ENCODE results near the gene NHLRC4. TPM values are rescaled to one million over a fixed set of nuclear protein-coding genes. Genes with fewer than 3 reads are reported as not detected.

Gene NHLRC4
- total and polyA plus RNA-seq, 9 of the 15 experiments (the other 6 are each of a cell fraction or from before 2014, with no cell fraction given), result 0.24 to 3.7 (median 1.3) TPM; not detected in 2

DNA sequence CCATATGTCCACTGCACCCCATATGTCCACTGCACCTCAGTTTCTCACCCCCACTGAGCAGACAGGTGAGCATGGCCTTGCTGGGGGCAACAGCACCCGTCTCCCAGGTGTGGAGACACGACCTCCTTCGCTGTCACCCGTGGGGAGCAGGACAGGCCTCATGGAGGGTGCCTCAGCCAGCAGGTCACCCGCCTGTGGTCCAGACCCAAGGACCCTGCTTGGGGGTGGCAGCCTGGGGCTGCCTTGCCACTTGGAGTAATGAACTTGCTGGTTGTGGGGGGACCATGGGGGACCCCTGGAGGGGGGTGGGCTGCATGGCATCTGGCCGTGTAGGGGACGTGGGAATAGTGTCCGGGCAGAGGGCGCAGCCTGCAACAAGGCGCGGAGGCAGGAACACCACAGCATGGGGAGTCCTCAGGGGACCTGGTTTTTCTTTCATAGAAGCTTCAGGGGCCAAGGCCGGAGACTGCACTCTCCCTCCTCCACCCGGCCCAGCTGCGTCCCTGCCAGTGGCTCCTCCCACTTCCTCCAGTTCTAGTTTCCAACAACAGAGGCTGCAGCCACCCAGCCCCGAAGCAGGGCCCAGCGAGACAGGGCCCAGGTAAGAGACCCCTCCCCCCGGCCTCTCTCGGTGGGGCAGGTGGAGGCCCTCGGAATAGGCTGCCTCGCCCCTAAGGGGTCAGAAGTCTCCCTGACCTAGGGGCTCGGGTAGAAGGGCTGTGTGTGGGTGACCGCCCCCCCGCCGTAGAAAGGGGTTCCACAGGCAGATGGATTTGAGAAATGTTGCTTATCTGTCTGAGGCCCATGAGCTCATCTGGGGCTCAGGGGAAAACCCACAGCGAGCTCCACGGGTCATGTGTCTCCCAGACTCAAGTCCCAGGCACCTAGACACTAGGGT is at the start of gene NHLRC4 (continued):
- TF ChIP-seq ARNT (IDR thresholded peaks at IDR 0.05) (peak in 1 of 2 experiments; percentile 71; a peak in 1 of 4 replicates), NR3C1 (CRISPR knock-in tag; IDR thresholded peaks at IDR 0.05) (no peak), CC2D1A (IDR thresholded peaks at IDR 0.05) (no peak), ZNF175 (CRISPR knock-in tag; IDR thresholded peaks at IDR 0.05; ENCODE audit: low read depth) (no peak), ZBTB1 (CRISPR knock-in tag; IDR thresholded peaks at IDR 0.05; ENCODE audit: borderline replicate concordance, low read depth) (no peak), ZNF280B (CRISPR knock-in tag; IDR thresholded peaks at IDR 0.05) (no peak), ZNF79 (CRISPR knock-in tag; IDR thresholded peaks at IDR 0.05; ENCODE audit: low read depth) (no peak), TEAD4 (IDR thresholded peaks at IDR 0.05; ENCODE audit: low read length) (peak; percentile 44; the same call in 1 of the 2 replicates), TEAD4 (CRISPR knock-in tag; IDR thresholded peaks at IDR 0.05; ENCODE audit: borderline replicate concordance) (no peak), ESRRA (IDR thresholded peaks at IDR 0.05; ENCODE audit: borderline replicate concordance, low read depth) (peak; percentile 42; the same call in 1 of the 2 replicates), ZFP30 (CRISPR knock-in tag; IDR thresholded peaks at IDR 0.05; ENCODE audit: borderline replicate concordance) (no peak), ZNF24 (IDR thresholded peaks at IDR 0.05) (no peak), SIRT6 (IDR thresholded peaks at IDR 0.05; ENCODE audit: low read depth, low read length) (no peak), STAT5B (CRISPR knock-in tag; IDR thresholded peaks at IDR 0.05) (no peak)
- TF ChIP-seq, protein P1, sequence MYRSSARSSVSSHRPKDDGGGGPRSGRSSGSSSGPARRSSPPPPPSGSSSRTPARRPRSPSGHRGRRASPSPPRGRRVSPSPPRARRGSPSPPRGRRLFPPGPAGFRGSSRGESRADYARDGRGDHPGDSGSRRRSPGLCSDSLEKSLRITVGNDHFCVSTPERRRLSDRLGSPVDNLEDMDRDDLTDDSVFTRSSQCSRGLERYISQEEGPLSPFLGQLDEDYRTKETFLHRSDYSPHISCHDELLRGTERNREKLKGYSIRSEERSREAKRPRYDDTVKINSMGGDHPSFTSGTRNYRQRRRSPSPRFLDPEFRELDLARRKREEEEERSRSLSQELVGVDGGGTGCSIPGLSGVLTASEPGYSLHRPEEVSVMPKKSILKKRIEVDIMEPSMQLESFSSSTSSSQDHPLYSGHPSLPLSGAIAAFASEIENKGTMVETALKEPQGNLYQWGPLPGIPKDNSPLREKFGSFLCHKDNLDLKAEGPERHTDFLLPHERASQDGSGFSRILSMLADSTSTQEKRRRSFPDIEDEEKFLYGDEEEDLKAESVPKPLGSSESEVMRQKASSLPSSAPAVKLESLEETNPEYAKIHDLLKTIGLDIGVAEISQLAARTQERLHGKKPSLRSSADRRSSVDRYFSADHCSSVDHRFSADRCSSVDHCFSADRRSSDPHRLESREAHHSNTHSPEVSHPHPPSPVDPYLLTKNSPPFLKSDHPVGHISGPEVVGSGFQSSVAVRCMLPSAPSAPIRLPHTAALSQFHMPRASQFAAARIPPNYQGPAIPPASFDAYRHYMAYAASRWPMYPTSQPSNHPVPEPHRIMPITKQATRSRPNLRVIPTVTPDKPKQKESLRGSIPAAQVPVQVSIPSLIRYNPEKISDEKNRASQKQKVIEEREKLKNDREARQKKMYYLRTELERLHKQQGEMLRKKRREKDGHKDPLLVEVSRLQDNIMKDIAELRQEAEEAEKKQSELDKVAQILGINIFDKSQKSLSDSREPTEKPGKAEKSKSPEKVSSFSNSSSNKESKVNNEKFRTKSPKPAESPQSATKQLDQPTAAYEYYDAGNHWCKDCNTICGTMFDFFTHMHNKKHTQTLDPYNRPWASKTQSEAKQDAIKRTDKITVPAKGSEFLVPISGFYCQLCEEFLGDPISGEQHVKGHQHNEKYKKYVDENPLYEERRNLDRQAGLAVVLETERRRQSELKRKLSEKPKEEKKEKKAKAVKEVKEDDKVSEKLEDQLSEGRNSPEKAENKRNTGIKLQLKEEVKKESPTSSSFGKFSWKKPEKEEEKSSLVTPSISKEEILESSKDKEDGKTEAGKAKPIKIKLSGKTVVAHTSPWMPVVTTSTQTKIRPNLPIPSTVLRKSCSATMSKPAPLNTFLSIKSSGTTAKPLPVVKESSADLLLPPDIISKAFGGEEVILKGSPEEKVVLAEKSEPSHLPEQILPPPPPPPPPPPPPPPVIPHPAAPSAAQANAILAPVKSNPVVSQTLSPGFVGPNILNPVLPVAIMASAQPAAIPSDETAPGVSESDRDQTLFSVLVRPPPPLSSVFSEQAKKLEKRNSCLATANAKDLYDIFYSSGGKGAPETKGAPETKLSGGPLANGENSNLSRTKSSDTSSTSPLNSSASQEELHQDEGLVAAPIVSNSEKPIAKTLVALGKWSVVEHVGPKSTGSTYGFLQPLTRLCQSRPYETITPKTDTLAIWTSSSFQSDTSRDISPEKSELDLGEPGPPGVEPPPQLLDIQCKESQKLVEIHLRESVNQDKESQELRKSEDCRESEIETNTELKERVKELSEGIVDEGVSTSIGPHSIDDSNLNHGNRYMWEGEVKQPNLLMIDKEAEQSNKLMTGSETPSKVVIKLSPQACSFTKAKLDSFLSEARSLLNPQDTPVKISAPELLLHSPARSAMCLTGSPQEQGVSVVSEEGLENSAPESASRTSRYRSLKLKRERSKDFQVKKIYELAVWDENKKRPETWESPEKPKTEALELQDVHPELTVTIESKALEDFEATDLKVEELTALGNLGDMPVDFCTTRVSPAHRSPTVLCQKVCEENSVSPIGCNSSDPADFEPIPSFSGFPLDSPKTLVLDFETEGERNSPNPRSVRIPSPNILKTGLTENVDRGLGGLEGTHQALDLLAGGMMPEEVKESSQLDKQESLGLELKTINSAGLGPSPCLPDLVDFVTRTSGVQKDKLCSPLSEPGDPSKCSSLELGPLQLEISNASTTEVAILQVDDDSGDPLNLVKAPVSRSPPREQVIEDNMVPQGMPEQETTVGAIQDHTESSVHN (IDR thresholded peaks at IDR 0.05; ENCODE audit: borderline replicate concordance in 1 of 2, low read depth in 1 of 2), result peak in 1 of 2 experiments; percentile 61; a peak in 1 of 4 replicates
- TF ChIP-seq, protein P2, sequence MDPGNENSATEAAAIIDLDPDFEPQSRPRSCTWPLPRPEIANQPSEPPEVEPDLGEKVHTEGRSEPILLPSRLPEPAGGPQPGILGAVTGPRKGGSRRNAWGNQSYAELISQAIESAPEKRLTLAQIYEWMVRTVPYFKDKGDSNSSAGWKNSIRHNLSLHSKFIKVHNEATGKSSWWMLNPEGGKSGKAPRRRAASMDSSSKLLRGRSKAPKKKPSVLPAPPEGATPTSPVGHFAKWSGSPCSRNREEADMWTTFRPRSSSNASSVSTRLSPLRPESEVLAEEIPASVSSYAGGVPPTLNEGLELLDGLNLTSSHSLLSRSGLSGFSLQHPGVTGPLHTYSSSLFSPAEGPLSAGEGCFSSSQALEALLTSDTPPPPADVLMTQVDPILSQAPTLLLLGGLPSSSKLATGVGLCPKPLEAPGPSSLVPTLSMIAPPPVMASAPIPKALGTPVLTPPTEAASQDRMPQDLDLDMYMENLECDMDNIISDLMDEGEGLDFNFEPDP (CRISPR knock-in tag; IDR thresholded peaks at IDR 0.05), result no peak
